Stimulated activated CD4-positive, alpha-beta T cell treated with anti-CD3 and anti-CD28 coated beads, Interleukin-4, amount 100 ng/mL, for 24 hours (primary cell): ENCODE results near the gene C19orf81.

Source experiments
- DNase-seq: peaks from one replicate; pipeline ENCODE4 v3.0.0-alpha.2; 2020

C19orf81 gene

GRCh38 chr19:50629801-50630200 lies 19.4 kb upstream of the C19orf81 start:
- no peak for DNase-seq

GRCh38 chr19:50632151-50632835 lies 17.0 kb upstream of the C19orf81 start:
- no peak for DNase-seq

- no peak for DNase-seq
Observed at GRCh38 chr19:50633359-50633758, 15.9 kb upstream of the C19orf81 start.

- no peak for DNase-seq
Observed at GRCh38 chr19:50633973-50634372, 15.3 kb upstream of the C19orf81 start.

GRCh38 chr19:50636317-50637085 lies 12.7 kb upstream of the C19orf81 start:
- no peak for DNase-seq

GRCh38 chr19:50638600-50638999 lies 10.6 kb upstream of the C19orf81 start:
- DNase-seq, result no peak

GRCh38 chr19:50639121-50640112 lies 9.8 kb upstream of the C19orf81 start, which contains the start of gene SYT3:
Gene SYT3 (minus strand): TSS chr19:50639881. CDS start chr19:50637411, 2,470 bp downstream.
- DNase-seq, result peak; percentile 43

- no peak for DNase-seq
Observed at GRCh38 chr19:50640368-50640767, 8.9 kb upstream of the C19orf81 start.

- no peak for DNase-seq
Observed at GRCh38 chr19:50644315-50644915, 4.8 kb upstream of the C19orf81 start.

GRCh38 chr19:50645107-50645506 lies 4.1 kb upstream of the C19orf81 start:
- no peak for DNase-seq

- no peak for DNase-seq
Observed at GRCh38 chr19:50646074-50646807, 3.0 kb upstream of the C19orf81 start.

GRCh38 chr19:50647879-50648615 lies 1.2 kb upstream of the C19orf81 start:
- no peak for DNase-seq

GRCh38 chr19:50648659-50649058 lies 586 bp upstream of the C19orf81 start:
- no peak for DNase-seq

- no peak for DNase-seq
Observed at GRCh38 chr19:50651174-50651573, 1.9 kb downstream of the C19orf81 start.

- DNase-seq, result no peak
Observed at GRCh38 chr19:50652722-50653121, 3.5 kb downstream of the C19orf81 start.

- DNase-seq, result no peak
Observed at GRCh38 chr19:50654882-50655281, 5.6 kb downstream of the C19orf81 start.

- DNase-seq, result no peak
Observed at GRCh38 chr19:50657222-50657669, 8.0 kb downstream of the C19orf81 start.

- DNase-seq, result peak; percentile 80
Observed at GRCh38 chr19:50657712-50658440, 8.6 kb downstream of the C19orf81 start.

GRCh38 chr19:50658441-50659317 lies 9.4 kb downstream of the C19orf81 start:
- DNase-seq, result peak; percentile 48
